ENCODE data around the gene OR51B2.
"Not testable (repeated sequence)": the region's sequence is repeated elsewhere in the genome, so short reads cannot be mapped to it uniquely, and the experiment has no call there.

Gene OR51B2

DNA sequence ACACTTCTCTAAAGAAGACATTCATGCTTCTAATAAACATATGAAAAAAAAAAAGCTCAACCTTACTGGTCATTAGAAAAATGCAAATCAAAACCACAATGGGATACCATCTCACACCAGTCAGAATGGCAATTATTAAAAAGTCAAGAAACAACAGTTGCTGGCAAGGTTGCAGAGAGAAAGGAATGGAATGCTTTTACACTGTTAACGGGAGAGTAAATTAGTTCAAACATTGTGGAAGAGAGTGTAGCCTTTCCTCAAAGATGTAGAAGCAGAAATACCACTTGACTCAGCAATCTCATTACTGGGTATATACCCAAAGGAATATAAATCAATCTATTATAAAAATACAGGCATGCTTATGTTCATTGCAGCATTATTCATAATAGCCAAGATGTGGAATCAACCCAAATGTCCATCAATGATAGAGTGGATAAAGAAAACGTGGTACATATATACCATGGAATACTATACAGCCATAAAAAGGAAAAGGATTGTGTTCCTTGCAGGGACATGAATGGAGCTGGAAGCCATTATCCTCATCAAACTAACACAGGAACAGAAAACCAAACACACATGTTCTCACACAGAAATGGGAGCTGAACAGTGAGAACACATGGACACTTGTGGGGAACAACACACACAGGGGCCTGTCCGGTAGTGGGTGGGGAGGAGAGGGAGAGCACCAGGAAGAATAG lies 10.6 kb downstream of the OR51B2 start:
- H3K4me1 ChIP-seq (ENCODE audit: control insufficient read depth in 5 of 5, insufficient read depth in 5 of 5, low read length in 5 of 5); H3K27ac ChIP-seq (ENCODE audit: low read depth, low read length); H3K27me3 ChIP-seq (ENCODE audit: control insufficient read depth in 5 of 5, insufficient read depth in 4 of 5, low read length in 5 of 5); H3K36me3 ChIP-seq (ENCODE audit: control insufficient read depth in 5 of 5, insufficient read depth in 5 of 5, low read length in 5 of 5); H3K4me3 ChIP-seq (ENCODE audit: low read depth in 1 of 5, low read length in 5 of 5); H3K9me3 ChIP-seq (ENCODE audit: control insufficient read depth in 5 of 5, low read length in 5 of 5); H3K9ac ChIP-seq (ENCODE audit: low read length in 5 of 5): not testable (repeated sequence)

DNA sequence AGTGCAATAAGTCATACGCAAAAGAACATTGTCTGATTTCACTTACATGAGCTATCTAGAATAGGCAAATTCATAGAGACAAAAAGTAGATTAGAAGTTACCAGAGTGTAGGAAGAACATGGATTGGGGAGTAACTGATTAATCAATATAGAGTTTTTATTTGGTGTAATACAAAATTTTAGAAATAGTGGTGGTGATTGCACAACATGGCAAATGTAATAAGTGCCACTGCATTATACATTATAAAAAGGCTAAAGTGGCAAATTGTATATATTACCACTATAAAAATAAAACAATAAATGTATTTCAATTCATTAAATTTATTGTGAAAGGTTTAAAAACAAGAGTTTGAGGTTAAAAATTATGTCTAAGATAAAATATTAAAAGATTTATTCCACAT lies 13.7 kb downstream of the OR51B2 start:
- H3K36me3 ChIP-seq (ENCODE audit: control insufficient read depth in 5 of 5, insufficient read depth in 5 of 5, low read length in 5 of 5) = no peaks in the 10 kb centered on the region
- no peaks in the 10 kb centered on the region for H3K27me3 ChIP-seq (ENCODE audit: control insufficient read depth in 5 of 5, insufficient read depth in 4 of 5, low read length in 5 of 5)
- no peaks in the 10 kb centered on the region for H3K4me1 ChIP-seq (ENCODE audit: control insufficient read depth in 5 of 5, insufficient read depth in 5 of 5, low read length in 5 of 5)
- no peak overlapping the region for H3K27ac ChIP-seq (ENCODE audit: low read depth, low read length)
- H3K4me3 ChIP-seq (ENCODE audit: low read depth in 1 of 5, low read length in 5 of 5) = no peak overlapping the region
- no peak overlapping the region for H3K9ac ChIP-seq (ENCODE audit: low read length in 5 of 5)
- peaks cover 0 to 4% (median 0%) of the 10 kb centered on the region in 5 donors for H3K9me3 ChIP-seq (ENCODE audit: control insufficient read depth in 5 of 5, low read length in 5 of 5)

DNA sequence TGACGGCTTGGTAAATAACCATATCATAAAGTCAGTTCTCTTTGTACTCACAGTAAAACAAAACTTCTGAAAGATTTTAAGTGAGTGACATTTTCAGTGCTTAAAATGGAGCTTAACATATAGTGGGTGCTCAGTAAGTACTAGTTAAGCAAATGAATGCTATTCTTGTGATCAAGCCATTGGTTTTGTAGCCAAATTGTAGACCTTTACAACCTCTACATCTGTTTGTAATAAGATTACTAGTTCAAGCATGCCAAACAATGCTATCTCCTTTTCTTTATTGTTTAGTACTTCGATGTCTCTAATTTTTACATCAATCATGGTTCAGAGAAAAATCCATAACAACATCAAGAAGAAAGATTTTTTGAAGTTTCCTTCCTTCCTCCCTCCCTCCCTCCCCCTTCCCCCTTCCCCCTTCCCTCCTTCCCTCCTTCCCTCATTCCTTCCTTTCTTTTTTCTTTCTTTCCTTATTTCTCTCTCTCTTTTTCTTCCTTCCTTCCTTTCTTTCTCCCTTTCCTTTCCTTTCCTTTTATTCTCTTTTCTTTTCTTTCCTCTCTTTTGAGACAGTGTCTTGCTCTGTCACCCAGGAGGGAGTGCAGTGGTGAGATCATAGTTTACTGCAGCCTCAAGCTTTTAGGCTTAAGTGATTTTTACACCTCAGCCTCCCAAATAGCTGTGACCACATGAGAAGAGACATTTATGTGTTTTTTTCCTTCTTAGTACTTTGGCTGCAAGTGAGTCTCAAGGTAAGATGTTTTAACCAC lies 16.7 kb downstream of the OR51B2 start:
- no peaks in the 10 kb centered on the region for H3K9me3 ChIP-seq (ENCODE audit: control insufficient read depth in 5 of 5, low read length in 5 of 5)
- no peak overlapping the region for H3K27ac ChIP-seq (ENCODE audit: low read depth, low read length)
- H3K36me3 ChIP-seq (ENCODE audit: control insufficient read depth in 5 of 5, insufficient read depth in 5 of 5, low read length in 5 of 5) = no peaks in the 10 kb centered on the region
- no peak overlapping the region for H3K4me3 ChIP-seq (ENCODE audit: low read depth in 1 of 5, low read length in 5 of 5)
- H3K27me3 ChIP-seq (ENCODE audit: control insufficient read depth in 5 of 5, insufficient read depth in 4 of 5, low read length in 5 of 5) = no peaks in the 10 kb centered on the region
- no peak overlapping the region for H3K9ac ChIP-seq (ENCODE audit: low read length in 5 of 5)
- H3K4me1 ChIP-seq (ENCODE audit: control insufficient read depth in 5 of 5, insufficient read depth in 5 of 5, low read length in 5 of 5) = no peaks in the 10 kb centered on the region

DNA sequence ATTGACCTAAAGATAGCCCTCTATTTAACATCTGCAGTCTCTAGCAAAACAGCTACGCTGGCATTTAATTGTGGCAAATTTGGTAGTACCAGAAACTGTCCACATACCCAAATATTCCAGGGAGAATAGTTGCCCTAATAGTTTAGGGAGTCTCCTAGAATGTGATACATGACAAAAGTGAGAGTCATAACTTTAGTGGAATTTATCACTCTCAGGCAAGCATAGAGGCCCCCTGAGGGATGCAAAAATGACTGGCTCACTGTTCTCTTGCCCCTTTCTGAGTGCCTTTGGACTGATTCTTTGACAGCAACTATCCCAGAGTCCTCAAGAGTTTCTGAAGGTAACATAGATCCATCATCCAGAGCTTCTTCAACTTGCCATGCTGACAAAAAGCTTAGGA lies 20.1 kb downstream of the OR51B2 start:
- Histone ChIP-seq H3K36me3 (ENCODE audit: control insufficient read depth in 5 of 5, insufficient read depth in 5 of 5, low read length in 5 of 5) (no peaks in the 10 kb centered on the region), H3K4me3 (ENCODE audit: low read depth in 1 of 5, low read length in 5 of 5) (no peak overlapping the region), H3K27me3 (ENCODE audit: control insufficient read depth in 5 of 5, insufficient read depth in 4 of 5, low read length in 5 of 5) (no peaks in the 10 kb centered on the region), H3K27ac (ENCODE audit: low read depth, low read length) (no peak overlapping the region), H3K9me3 (ENCODE audit: control insufficient read depth in 5 of 5, low read length in 5 of 5) (no peaks in the 10 kb centered on the region), H3K4me1 (ENCODE audit: control insufficient read depth in 5 of 5, insufficient read depth in 5 of 5, low read length in 5 of 5) (no peaks in the 10 kb centered on the region), H3K9ac (ENCODE audit: low read length in 5 of 5) (no peak overlapping the region)

DNA sequence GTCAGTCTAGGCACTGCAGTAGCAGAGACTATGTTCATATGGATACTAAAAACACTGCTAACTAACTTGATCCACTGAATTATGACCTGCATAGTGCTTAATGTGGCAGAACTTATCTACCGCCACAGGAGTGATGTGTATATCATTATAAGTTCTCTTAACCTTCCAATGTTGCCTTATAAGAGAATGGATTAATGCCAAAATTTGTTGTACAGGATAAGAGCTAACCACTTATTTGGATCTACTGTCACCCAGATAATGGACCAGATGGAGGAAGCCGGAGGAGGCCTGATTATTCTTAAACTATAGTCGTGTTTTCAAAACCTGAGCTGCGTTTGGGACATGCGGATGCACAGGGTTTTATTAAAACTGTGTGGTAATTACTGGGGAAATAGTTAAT lies 20.5 kb downstream of the OR51B2 start:
- no peaks in the 10 kb centered on the region for H3K4me1 ChIP-seq (ENCODE audit: control insufficient read depth in 5 of 5, insufficient read depth in 5 of 5, low read length in 5 of 5)
- no peaks in the 10 kb centered on the region for H3K27me3 ChIP-seq (ENCODE audit: control insufficient read depth in 5 of 5, insufficient read depth in 4 of 5, low read length in 5 of 5)

DNA sequence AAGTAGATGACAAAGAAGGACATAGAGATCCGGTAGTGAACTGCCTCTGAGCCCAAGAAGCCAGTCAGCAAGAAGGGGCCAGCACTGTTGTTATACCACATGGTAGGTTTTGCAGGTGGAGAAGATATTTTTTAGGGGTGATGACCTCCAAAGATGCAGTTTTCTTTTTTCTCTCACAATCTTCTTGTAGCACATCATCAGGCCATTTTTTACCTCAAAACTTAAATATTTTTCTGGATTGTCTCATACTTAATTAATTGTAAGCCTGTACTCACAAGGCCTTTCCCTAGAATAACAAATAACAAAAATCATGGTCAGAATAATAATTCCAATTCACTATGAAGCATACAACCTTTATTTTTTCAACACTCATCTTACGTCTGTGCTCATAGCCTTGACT lies 22.3 kb downstream of the OR51B2 start, which contains the start of gene OR51B4:
Gene OR51B4 (minus strand): TSS at position 101 of the 400 bp plus-strand sequence. CDS start 0 bp downstream, at position 101.
- Histone ChIP-seq H3K9ac (ENCODE audit: low read length in 5 of 5) (no peak within 1 kb of the TSS), H3K36me3 (ENCODE audit: control insufficient read depth in 5 of 5, insufficient read depth in 5 of 5, low read length in 5 of 5) (no peaks in the 10 kb centered on the region), H3K9me3 (ENCODE audit: control insufficient read depth in 5 of 5, low read length in 5 of 5) (no peaks in the 10 kb centered on the region), H3K27ac (ENCODE audit: low read depth, low read length) (no peak within 1 kb of the TSS), H3K4me3 (ENCODE audit: low read depth in 1 of 5, low read length in 5 of 5) (no peak within 1 kb of the TSS), H3K27me3 (ENCODE audit: control insufficient read depth in 5 of 5, insufficient read depth in 4 of 5, low read length in 5 of 5) (no peaks in the 10 kb centered on the region), H3K4me1 (ENCODE audit: control insufficient read depth in 5 of 5, insufficient read depth in 5 of 5, low read length in 5 of 5) (no peaks in the 10 kb centered on the region)

More for the DNA sequence above, 20.5 kb downstream of the OR51B2 start:
- no peak overlapping the region for H3K27ac ChIP-seq (ENCODE audit: low read depth, low read length)
- no peak overlapping the region for H3K9ac ChIP-seq (ENCODE audit: low read length in 5 of 5)
- no peaks in the 10 kb centered on the region for H3K9me3 ChIP-seq (ENCODE audit: control insufficient read depth in 5 of 5, low read length in 5 of 5)
- no peaks in the 10 kb centered on the region for H3K36me3 ChIP-seq (ENCODE audit: control insufficient read depth in 5 of 5, insufficient read depth in 5 of 5, low read length in 5 of 5)
- no peak overlapping the region for H3K4me3 ChIP-seq (ENCODE audit: low read depth in 1 of 5, low read length in 5 of 5)

DNA sequence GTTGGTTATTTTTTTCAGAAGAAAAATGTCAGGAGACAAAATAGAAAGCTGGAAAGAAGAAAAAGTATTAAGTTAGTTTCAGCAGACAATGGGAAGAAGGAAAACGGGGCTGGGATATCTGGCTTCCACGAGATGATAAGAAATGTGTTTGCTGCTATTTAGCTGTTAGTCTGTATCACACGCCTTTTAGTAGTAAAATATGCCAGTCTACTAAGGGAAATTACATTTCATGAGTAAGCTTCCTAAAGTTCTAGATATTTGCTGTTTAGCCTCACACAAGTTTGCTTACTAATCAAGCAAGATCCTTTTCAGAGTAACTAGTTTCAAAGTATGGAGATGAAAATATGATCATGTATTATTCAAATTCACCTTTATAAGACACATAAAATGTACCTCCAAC lies 23.8 kb downstream of the OR51B2 start:
- H3K4me3 ChIP-seq (ENCODE audit: low read depth in 1 of 5, low read length in 5 of 5) = no peak overlapping the region
- no peaks in the 10 kb centered on the region for H3K27me3 ChIP-seq (ENCODE audit: control insufficient read depth in 5 of 5, insufficient read depth in 4 of 5, low read length in 5 of 5)
- H3K9ac ChIP-seq (ENCODE audit: low read length in 5 of 5) = no peak overlapping the region
- no peak overlapping the region for H3K27ac ChIP-seq (ENCODE audit: low read depth, low read length)
- no peaks in the 10 kb centered on the region for H3K9me3 ChIP-seq (ENCODE audit: control insufficient read depth in 5 of 5, low read length in 5 of 5)
- H3K4me1 ChIP-seq (ENCODE audit: control insufficient read depth in 5 of 5, insufficient read depth in 5 of 5, low read length in 5 of 5) = no peaks in the 10 kb centered on the region
- no peaks in the 10 kb centered on the region for H3K36me3 ChIP-seq (ENCODE audit: control insufficient read depth in 5 of 5, insufficient read depth in 5 of 5, low read length in 5 of 5)

DNA sequence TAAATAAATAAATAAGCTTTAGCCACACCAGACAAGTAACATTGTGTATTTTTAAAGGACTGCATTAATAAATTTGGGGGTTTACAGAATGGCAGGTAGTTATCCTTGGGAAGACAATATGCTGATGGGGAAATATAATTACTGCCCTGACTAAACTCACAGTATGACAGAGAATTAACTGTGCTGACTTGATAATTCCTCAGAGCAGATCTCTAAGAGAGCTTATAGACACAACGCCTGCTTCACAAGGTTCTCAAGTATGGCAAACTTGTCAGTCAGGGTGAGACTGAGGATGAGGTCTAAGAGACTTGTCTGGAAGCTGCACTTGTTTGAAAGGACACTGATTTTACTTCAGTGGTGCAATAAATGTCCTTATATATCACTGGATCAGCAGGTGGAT lies 25.6 kb downstream of the OR51B2 start:
- Histone ChIP-seq H3K36me3 (ENCODE audit: control insufficient read depth in 5 of 5, insufficient read depth in 5 of 5, low read length in 5 of 5) (no peaks in the 10 kb centered on the region), H3K27me3 (ENCODE audit: control insufficient read depth in 5 of 5, insufficient read depth in 4 of 5, low read length in 5 of 5) (no peaks in the 10 kb centered on the region), H3K9ac (ENCODE audit: low read length in 5 of 5) (no peak overlapping the region), H3K4me1 (ENCODE audit: control insufficient read depth in 5 of 5, insufficient read depth in 5 of 5, low read length in 5 of 5) (no peaks in the 10 kb centered on the region), H3K9me3 (ENCODE audit: control insufficient read depth in 5 of 5, low read length in 5 of 5) (no peaks in the 10 kb centered on the region), H3K27ac (ENCODE audit: low read depth, low read length) (no peak overlapping the region), H3K4me3 (ENCODE audit: low read depth in 1 of 5, low read length in 5 of 5) (no peak overlapping the region)

DNA sequence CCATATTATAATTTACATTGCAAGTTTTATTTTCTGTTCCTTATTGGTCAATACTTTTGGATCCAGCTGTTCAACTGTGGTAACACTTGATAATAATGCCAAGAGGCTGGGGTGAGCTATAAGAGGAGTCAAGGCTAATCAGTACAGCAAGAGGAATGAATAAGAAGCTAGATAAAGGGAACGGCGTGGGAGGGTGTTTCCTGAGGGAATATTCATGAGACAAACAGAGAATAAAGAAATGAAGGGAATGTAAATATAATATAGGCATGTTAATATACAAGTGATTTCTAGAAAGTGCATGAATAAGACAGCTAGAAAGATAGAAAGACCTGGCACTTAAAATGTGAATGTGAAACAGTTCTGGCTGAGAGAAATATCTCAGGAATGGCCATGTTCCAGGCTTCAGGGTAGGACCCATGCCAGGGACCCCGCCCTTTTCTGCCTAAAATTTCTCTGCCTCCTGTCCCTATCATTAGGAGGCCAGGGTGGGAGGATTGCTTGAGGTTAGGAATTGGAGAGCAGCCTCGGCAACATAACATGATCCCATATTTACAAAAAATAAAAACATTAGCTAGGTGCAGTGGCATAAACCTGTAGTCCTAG lies 26.3 kb downstream of the OR51B2 start:
- Histone ChIP-seq H3K27me3 (ENCODE audit: control insufficient read depth in 5 of 5, insufficient read depth in 4 of 5, low read length in 5 of 5) (no peaks in the 10 kb centered on the region), H3K4me1 (ENCODE audit: control insufficient read depth in 5 of 5, insufficient read depth in 5 of 5, low read length in 5 of 5) (no peaks in the 10 kb centered on the region), H3K4me3 (ENCODE audit: low read depth in 1 of 5, low read length in 5 of 5) (no peak overlapping the region), H3K9ac (ENCODE audit: low read length in 5 of 5) (no peak overlapping the region), H3K9me3 (ENCODE audit: control insufficient read depth in 5 of 5, low read length in 5 of 5) (no peaks in the 10 kb centered on the region), H3K27ac (ENCODE audit: low read depth, low read length) (no peak overlapping the region), H3K36me3 (ENCODE audit: control insufficient read depth in 5 of 5, insufficient read depth in 5 of 5, low read length in 5 of 5) (no peaks in the 10 kb centered on the region)

DNA sequence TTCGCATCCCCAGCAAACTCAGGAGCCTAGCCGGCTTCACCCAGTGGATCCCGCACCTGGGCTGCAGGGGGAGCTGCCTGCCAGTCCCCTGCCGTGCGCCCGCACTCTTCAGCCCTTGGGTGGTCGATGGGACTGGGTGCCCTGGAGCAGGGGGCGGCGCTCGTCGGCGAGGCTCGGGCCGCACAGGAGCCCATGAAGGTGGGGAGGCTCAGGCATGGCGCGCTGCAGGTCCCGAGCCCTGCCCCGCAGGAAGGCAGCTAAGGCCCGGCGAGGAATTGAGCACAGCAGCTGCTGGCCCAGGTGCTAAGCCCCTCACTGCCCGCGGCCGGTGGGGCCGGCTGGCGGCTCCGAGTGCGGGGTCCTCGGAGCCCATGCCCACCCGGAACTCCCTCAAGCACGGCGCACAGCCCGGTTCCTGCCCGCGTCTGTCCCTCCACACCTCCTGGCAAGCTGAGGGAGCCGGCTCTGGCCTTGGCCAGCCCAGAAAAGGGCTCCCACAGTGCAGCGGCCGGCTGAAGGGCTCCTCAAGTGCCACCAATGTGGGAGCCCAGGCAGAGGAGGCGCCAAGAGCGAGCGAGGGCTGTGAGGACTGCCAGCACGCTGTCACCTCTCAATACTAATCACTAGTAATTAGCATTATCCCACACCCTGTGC lies 29.6 kb downstream of the OR51B2 start:
- H3K9ac ChIP-seq (ENCODE audit: low read length in 5 of 5); H3K4me3 ChIP-seq (ENCODE audit: low read depth in 1 of 5, low read length in 5 of 5); H3K27ac ChIP-seq (ENCODE audit: low read depth, low read length); H3K9me3 ChIP-seq (ENCODE audit: control insufficient read depth in 5 of 5, low read length in 5 of 5); H3K27me3 ChIP-seq (ENCODE audit: control insufficient read depth in 5 of 5, insufficient read depth in 4 of 5, low read length in 5 of 5); H3K4me1 ChIP-seq (ENCODE audit: control insufficient read depth in 5 of 5, insufficient read depth in 5 of 5, low read length in 5 of 5); H3K36me3 ChIP-seq (ENCODE audit: control insufficient read depth in 5 of 5, insufficient read depth in 5 of 5, low read length in 5 of 5): not testable (repeated sequence)

Measured in subcutaneous abdominal adipose tissue (tissue), 5 donors.